Fibroblast of lung (primary cell): ENCODE measurements around the gene TCP11L2. TPM values are rescaled to one million over a fixed set of nuclear protein-coding genes. Genes with fewer than 3 reads are reported as not detected.
A peak's percentile ranks its signal among the peaks of the same experiment; 100 is the strongest.

Experiments
- DNase-seq, 2 donors: peaks; one replicate each; pipeline versions ENCODE4 v3.0.0 to v3.0.0-alpha.2; 2010; ENCODE audit warnings: low read depth in 2 of 2
- H2AFZ ChIP-seq: 2 replicates; pipeline ENCODE4 v1.5.1; 2012; ENCODE audit warnings: low read length, control low read depth, inconsistent platforms
- H3K27ac ChIP-seq: 2 replicates; pipeline ENCODE4 v1.5.1; 2011; ENCODE audit warnings: low read length, control low read depth; ENCODE audit not compliant: insufficient read depth
- H3K27me3 ChIP-seq: 2 replicates; pipeline ENCODE4 v1.5.1; 2011; ENCODE audit warnings: mild to moderate bottlenecking, low read length; ENCODE audit not compliant: control insufficient read depth, insufficient read depth
- H3K36me3 ChIP-seq: 2 replicates; pipeline ENCODE4 v1.5.1; 2011; ENCODE audit warnings: low read length; ENCODE audit not compliant: control insufficient read depth, insufficient read depth
- H3K4me1 ChIP-seq: 2 replicates; pipeline ENCODE4 v1.5.1; 2011; ENCODE audit warnings: low read length; ENCODE audit not compliant: control insufficient read depth, insufficient read depth; ENCODE audit errors: extremely low read depth
- H3K4me2 ChIP-seq: 2 replicates; pipeline ENCODE4 v1.5.1; 2011; ENCODE audit warnings: low read length, control low read depth; ENCODE audit not compliant: insufficient read depth; ENCODE audit errors: extremely low read depth
- H3K4me3 ChIP-seq, 4 experiments: fragments of 200-600 bp in 1 of 4; sonication (generic) in 1 of 4; replicated peaks in 1 of 4; 2 replicates each; pipeline ENCODE4 v1.5.1; 2011 to 2016; ENCODE audit warnings: low read length in 4 of 4, low read depth in 3 of 4, mild to moderate bottlenecking in 3 of 4, control low read depth in 2 of 4, inconsistent platforms in 1 of 4, mixed read lengths in 1 of 4; ENCODE audit not compliant: insufficient read depth in 1 of 4; ENCODE audit errors: control extremely low read depth in 1 of 4
- H3K79me2 ChIP-seq: 2 replicates; pipeline ENCODE4 v1.5.1; 2012; ENCODE audit warnings: mild to moderate bottlenecking, low read length, inconsistent platforms; ENCODE audit not compliant: control insufficient read depth, insufficient read depth
- H3K9ac ChIP-seq: 2 replicates; pipeline ENCODE4 v1.5.1; 2011; ENCODE audit warnings: mild to moderate bottlenecking, low read length, control low read depth; ENCODE audit not compliant: insufficient read depth
- H3K9me3 ChIP-seq: 2 replicates; pipeline ENCODE4 v1.5.1; 2012; ENCODE audit warnings: low read depth, low read length; ENCODE audit not compliant: control insufficient read depth, insufficient read depth
- H4K20me1 ChIP-seq: 2 replicates; pipeline ENCODE4 v1.5.1; 2011; ENCODE audit warnings: low read length; ENCODE audit not compliant: control insufficient read depth, insufficient read depth; ENCODE audit errors: extremely low read depth
- EZH2 ChIP-seq: IDR thresholded peaks from 2 replicates; pipeline ENCODE4 v1.5.1; 2012; ENCODE audit warnings: low read length, control low read depth, mild to moderate bottlenecking; ENCODE audit errors: missing control alignments
- polyA plus RNA-seq, 2 donors: library from polyadenylated mRNA; depleted of rRNA in 1 of 2; stranded (reverse) in 1 of 2; unstranded in 1 of 2; fragments of >200 nt; gene quantifications; 2 replicates each; pipeline ENCODE4 v1.2.1, GENCODE V29; 2011 to 2012; ENCODE audit warnings: missing spikeins in 1 of 2
- total RNA-seq: library from RNA; depleted of rRNA; stranded (reverse); fragments of >200 nt; gene quantifications from 2 replicates; pipeline ENCODE4 v1.2.1, GENCODE V29; 2014
- TF ChIP-seq, protein P1 (sequence below), 2 donors: IDR thresholded peaks in 1 of 2; conservative IDR thresholded peaks in 1 of 2; 1 replicate in 1 of 2; 2 replicates in 1 of 2; pipeline ENCODE4 v1.5.1; 2011 to 2012; ENCODE audit warnings: low read length in 2 of 2, control low read depth in 1 of 2, inconsistent platforms in 1 of 2, low read depth in 1 of 2, mild to moderate bottlenecking in 1 of 2

TCP11L2 gene
- total and polyA plus RNA-seq, 2 donors (not counting 1 experiment from before 2014, with no cell fraction given): 23.6 to 82.6 TPM

DNA sequence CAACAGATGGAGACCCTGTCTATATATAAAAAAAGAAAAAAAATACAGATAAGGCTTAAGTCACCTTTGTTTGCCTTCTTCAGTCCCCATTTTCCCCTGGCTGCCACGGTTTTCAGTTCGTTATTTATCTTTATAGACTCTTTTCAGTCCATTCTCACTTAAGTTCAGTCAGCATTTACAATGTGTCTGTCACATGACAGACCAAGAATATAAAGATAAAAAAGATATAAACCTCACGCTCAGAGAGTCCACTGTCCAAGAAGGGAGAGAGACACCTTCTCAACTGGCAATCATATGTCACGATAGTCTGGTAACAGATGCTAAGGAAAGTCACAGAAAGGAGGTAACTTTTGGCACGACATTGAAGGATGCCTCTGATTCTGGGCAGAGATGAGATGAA, 41.6 kb downstream of the TCP11L2 start:
- Histone ChIP-seq H3K36me3 (no peaks in the 10 kb centered on the region), H3K9ac (no peak overlapping the region), H3K4me1 (peaks cover 6% of the 10 kb centered on the region), H3K9me3 (no peaks in the 10 kb centered on the region), H3K79me2 (no peaks in the 10 kb centered on the region), H3K4me2 (no peak overlapping the region), H3K27ac (no peak overlapping the region), H3K4me3 (no peak overlapping the region), H2AFZ (no peak overlapping the region), H3K27me3 (no peaks in the 10 kb centered on the region), H4K20me1 (no peaks in the 10 kb centered on the region)
- no peak for TF ChIP-seq EZH2
- TF ChIP-seq, protein P1, sequence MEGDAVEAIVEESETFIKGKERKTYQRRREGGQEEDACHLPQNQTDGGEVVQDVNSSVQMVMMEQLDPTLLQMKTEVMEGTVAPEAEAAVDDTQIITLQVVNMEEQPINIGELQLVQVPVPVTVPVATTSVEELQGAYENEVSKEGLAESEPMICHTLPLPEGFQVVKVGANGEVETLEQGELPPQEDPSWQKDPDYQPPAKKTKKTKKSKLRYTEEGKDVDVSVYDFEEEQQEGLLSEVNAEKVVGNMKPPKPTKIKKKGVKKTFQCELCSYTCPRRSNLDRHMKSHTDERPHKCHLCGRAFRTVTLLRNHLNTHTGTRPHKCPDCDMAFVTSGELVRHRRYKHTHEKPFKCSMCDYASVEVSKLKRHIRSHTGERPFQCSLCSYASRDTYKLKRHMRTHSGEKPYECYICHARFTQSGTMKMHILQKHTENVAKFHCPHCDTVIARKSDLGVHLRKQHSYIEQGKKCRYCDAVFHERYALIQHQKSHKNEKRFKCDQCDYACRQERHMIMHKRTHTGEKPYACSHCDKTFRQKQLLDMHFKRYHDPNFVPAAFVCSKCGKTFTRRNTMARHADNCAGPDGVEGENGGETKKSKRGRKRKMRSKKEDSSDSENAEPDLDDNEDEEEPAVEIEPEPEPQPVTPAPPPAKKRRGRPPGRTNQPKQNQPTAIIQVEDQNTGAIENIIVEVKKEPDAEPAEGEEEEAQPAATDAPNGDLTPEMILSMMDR (conservative IDR thresholded peaks at IDR 0.05 in 1 of 2, IDR thresholded peaks at IDR 0.05 in 1 of 2; ENCODE audit: low read depth in 1 of 2, low read length in 2 of 2): no peak
- DNase-seq: no peak

- Histone ChIP-seq H3K27me3 (no peaks in the 10 kb centered on the region), H3K4me1 (peaks cover 6% of the 10 kb centered on the region), H3K9me3 (no peaks in the 10 kb centered on the region), H3K9ac (no peak overlapping the region), H3K79me2 (no peaks in the 10 kb centered on the region), H3K36me3 (no peaks in the 10 kb centered on the region), H3K4me3 (no peak overlapping the region), H3K4me2 (no peak overlapping the region), H4K20me1 (no peaks in the 10 kb centered on the region), H3K27ac (no peak overlapping the region), H2AFZ (no peak overlapping the region)
- DNase-seq: peak; percentile 64 to 73
- TF ChIP-seq, protein P1 (conservative IDR thresholded peaks at IDR 0.05 in 1 of 2, IDR thresholded peaks at IDR 0.05 in 1 of 2; ENCODE audit: low read depth in 1 of 2, low read length in 2 of 2): peak; percentile 20 to 53
- no peak for TF ChIP-seq EZH2
Observed at GRCh38 chr12:106345746-106346145, 43.2 kb downstream of the TCP11L2 start.

- Histone ChIP-seq H2AFZ (no peak overlapping the region), H3K36me3 (no peaks in the 10 kb centered on the region)
Observed at GRCh38 chr12:106348411-106348810, 45.9 kb downstream of the TCP11L2 start.

More at GRCh38 chr12:106348411-106348810, 45.9 kb downstream of the TCP11L2 start:
- Histone ChIP-seq H3K4me1 (no peaks in the 10 kb centered on the region), H3K9ac (no peak overlapping the region), H3K27me3 (no peaks in the 10 kb centered on the region), H3K79me2 (no peaks in the 10 kb centered on the region), H3K4me3 (no peak overlapping the region), H4K20me1 (no peaks in the 10 kb centered on the region), H3K9me3 (no peaks in the 10 kb centered on the region), H3K4me2 (no peak overlapping the region), H3K27ac (no peak overlapping the region)
- TF ChIP-seq EZH2: no peak
- TF ChIP-seq, protein P1 (conservative IDR thresholded peaks at IDR 0.05 in 1 of 2, IDR thresholded peaks at IDR 0.05 in 1 of 2; ENCODE audit: low read depth in 1 of 2, low read length in 2 of 2): no peak
- peak in 1 of 2 donors; percentile 5 for DNase-seq
